Astrocyte of the cerebellum (primary cell): Measurements from ENCODE around the gene RRP1.

Source experiments
- DNase-seq: peaks from one replicate; pipeline ENCODE4 v3.0.0-alpha.2; 2011; ENCODE audit warnings: low read depth
- H3K4me3 ChIP-seq: 2 replicates; pipeline ENCODE4 v1.5.1; 2011; ENCODE audit warnings: mild to moderate bottlenecking, low read depth, low read length, moderate library complexity
- in situ Hi-C: cut with HindIII; loops from 2 replicates; pipeline ENCODE4 v1.10.0; 2017; ENCODE audit warnings: low sequenced_read_pairs
- TF ChIP-seq, protein P1 (sequence below): IDR thresholded peaks from 2 replicates; pipeline ENCODE4 v1.5.1; 2012; ENCODE audit warnings: low read length, low read depth, moderate library complexity, mild to moderate bottlenecking; ENCODE audit errors: missing control alignments

The RRP1 gene

DNA sequence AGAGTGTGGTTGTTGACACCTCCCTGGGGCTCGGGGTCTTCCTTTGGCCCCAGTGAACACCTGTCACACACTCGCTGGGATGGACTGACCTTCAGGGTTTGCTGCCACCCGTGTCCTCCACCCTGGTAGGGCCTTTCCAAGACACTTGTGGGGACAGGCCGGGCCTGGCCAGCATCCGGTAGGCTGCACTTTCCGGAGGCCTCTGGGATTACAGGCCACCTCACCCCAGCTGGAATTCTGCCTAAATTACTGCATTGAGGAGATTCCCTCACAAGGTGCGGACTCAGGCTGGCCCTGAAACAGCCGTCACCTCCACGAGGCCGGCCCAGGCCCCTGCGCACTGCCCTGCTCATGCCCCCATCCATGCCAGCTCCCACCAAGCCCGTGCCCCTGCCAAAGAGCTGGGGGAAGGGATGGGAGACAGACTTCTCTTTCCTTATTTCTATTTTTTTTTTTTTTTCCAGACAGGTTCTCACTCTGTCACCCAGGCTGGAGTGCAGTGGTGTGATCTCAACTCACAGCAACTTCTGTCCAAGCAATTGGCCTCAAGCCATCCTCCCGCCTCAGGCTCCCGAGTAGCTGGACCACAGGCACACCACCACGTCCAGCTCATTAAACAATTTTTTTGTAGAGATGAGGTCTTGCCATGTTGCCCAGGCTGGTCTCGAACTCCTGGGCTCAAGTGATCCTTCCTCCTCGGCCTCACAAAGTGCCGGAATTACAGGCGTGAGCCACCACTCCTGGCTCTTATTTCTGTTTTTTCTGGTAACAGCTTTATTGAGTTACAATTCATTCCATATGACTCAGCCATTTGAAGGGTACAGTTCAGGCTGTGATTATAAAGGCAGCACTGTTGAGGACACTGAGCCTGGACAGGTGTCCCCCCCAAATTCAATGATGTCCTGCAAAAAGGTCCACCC, 24.5 kb upstream of the RRP1 start:
- in situ Hi-C loops: loop anchor here (25.0 kb wide), 1 partner anchor 97 kb away; the partner anchor contains the start of gene AGPAT3
- DNase-seq: no peak
- TF ChIP-seq, protein P1, sequence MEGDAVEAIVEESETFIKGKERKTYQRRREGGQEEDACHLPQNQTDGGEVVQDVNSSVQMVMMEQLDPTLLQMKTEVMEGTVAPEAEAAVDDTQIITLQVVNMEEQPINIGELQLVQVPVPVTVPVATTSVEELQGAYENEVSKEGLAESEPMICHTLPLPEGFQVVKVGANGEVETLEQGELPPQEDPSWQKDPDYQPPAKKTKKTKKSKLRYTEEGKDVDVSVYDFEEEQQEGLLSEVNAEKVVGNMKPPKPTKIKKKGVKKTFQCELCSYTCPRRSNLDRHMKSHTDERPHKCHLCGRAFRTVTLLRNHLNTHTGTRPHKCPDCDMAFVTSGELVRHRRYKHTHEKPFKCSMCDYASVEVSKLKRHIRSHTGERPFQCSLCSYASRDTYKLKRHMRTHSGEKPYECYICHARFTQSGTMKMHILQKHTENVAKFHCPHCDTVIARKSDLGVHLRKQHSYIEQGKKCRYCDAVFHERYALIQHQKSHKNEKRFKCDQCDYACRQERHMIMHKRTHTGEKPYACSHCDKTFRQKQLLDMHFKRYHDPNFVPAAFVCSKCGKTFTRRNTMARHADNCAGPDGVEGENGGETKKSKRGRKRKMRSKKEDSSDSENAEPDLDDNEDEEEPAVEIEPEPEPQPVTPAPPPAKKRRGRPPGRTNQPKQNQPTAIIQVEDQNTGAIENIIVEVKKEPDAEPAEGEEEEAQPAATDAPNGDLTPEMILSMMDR: no peak
- no peak overlapping the region for H3K4me3 ChIP-seq

DNA sequence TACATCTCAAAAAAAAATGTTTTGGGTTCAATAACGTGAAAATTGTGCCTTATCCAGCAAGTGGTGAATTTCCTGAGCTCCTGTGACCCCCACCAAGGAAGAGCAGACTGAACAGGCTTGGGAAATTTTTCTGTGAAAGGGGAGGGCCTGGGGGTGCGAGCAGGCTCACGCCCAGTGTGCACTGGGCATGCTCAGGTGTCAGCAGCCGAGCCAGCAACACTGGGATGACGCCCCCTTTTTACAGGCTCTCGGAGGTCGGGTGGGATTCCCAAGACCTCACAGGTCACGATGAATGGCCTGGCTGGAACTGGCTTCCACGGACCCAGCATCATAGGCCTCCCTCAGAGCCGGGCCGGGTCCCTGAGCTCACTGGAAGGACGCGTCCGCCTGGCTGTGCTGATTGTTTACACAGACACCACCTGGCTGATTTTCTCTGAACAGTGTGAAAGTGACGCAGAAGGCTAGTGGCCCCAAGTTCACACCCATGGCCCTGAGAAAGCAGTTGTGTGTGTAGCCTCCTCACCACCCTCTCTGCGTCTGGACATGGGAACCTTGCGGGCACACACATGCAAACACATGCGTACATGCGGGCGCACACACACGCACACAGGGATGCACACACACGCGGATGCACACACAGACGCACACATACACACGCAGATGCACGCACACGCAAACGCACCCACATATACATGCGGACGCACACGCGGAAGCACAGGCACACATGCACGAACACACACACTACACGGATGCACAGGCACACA, 22.5 kb upstream of the RRP1 start:
- no peak overlapping the region for H3K4me3 ChIP-seq
- DNase-seq: no peak
- in situ Hi-C loops: loop anchor here (25.0 kb wide), 1 partner anchor 95 kb away; the partner anchor contains the start of gene AGPAT3
- TF ChIP-seq, protein P1: no peak

DNA sequence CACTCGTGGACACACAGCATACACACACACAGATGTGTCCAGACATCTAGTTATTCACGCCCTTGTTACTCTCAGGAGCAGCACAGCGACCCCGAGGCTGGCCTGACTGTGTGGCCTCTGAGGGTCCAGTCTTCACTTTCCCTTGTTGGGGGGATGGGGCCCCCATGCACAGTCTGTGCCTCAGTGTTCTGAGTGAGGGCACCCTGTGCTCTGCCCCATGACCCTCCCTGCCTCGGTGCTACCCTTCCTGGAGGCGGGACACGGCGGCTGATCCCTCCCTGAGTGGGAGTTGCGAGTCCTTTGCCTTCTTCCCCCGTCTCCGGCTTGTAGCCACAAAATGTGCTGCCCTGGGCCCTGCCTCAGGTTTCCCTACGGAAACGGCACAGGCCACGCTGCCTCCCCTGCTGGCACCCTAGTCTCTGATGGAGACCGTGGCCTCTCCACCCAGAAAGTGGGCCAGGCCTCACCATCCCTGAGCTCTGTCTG, 21.8 kb upstream of the RRP1 start:
- no peak for DNase-seq
- no peak overlapping the region for H3K4me3 ChIP-seq
- in situ Hi-C loops: loop anchor here (25.0 kb wide), 1 partner anchor 95 kb away; the partner anchor contains the start of gene AGPAT3
- TF ChIP-seq, protein P1: no peak

DNA sequence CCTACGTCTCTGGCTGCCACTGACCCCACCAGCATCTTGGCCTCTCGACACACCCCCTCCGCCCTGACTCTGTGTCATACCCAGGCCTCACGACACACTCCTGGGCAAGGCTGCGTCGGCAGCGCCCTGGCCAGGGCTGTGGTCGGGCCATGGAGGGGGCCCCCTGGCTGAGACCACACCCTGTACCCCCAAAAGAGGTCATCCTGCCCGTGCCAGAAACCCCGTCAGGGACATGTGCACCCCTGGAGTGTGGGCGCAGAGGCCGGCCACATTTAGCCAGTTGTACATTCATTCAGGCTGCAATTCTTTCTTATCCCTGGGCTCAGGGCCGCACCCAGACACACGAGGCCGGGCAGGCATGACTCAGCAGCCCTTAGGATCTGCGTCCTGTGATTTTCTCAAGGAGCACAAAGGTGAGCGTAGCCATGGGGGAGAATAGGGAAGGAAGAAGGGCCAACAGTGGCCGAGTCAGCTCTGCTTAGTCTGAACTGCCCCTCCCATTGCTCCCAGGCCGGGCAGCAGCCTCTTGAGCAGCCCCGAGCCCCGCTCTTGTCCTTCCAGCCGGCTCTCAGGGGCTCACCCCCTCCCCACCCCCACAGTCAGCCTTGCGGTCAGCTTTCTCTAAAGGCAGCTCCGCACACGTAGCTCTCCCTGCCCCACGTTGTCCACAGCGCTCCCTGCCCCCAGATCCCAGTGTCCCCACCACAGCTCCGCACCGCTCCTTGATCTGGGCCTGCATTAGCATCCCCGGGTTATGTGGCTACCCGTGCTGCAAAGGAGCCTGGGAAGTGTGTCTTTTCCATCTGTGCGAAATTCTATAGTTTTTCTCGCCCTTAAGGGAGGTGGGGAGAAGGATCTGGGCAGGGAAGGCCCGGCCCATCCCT, 21.2 kb upstream of the RRP1 start:
- in situ Hi-C loops: loop anchor here (25.0 kb wide), 1 partner anchor 94 kb away; the partner anchor contains the start of gene AGPAT3
- H3K4me3 ChIP-seq: no peak overlapping the region
- TF ChIP-seq, protein P1: no peak
- no peak for DNase-seq

DNA sequence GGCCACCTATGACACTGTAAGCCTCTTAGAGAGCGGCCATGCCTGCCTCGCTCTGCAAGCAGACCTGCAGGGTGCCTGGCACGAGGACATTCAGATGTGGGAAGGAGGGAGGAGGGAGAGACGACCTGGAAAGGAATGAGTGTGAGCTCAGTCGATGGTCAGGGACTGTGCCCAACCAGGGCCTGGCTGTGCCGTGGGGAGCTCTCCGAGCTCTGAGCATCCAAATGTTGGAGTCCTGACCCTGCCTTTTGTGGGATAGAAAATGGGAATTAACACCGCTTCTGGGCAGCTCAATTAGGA, 20.6 kb upstream of the RRP1 start:
- TF ChIP-seq, protein P1: no peak
- no peak for DNase-seq
- H3K4me3 ChIP-seq: no peak overlapping the region
- in situ Hi-C loops: loop anchor here (25.0 kb wide), 1 partner anchor 93 kb away; the partner anchor contains the start of gene AGPAT3
